Neuronal stem cell (in vitro differentiated cells): ENCODE measurements around the gene MAD1L1.

ENCODE experiments used
- DNase-seq: peaks from one replicate; pipeline ENCODE4 v3.0.0-alpha.2; 2013; ENCODE audit warnings: low spot score
- H2AFZ ChIP-seq: one replicate; pipeline ENCODE4 v1.6.1; 2013; ENCODE audit warnings: mild to moderate bottlenecking, low read length, inconsistent platforms
- H2AK5ac ChIP-seq: 2 replicates; pipeline ENCODE4 v1.6.1; 2013; ENCODE audit warnings: low read depth, mild to moderate bottlenecking, inconsistent platforms, low read length, moderate library complexity, mixed read lengths
- H2BK120ac ChIP-seq: 2 replicates; pipeline ENCODE4 v1.6.1; 2013; ENCODE audit warnings: low read depth, mild to moderate bottlenecking, inconsistent platforms, low read length, moderate library complexity, mixed read lengths
- H2BK12ac ChIP-seq: one replicate; pipeline ENCODE4 v1.6.1; 2013; ENCODE audit warnings: low read length, inconsistent platforms
- H2BK15ac ChIP-seq: 2 replicates; pipeline ENCODE4 v1.6.1; 2013; ENCODE audit warnings: mild to moderate bottlenecking, low read length, inconsistent platforms, mixed read lengths
- H2BK5ac ChIP-seq: one replicate; pipeline ENCODE4 v1.6.1; 2013; ENCODE audit warnings: inconsistent platforms, mild to moderate bottlenecking, low read length, moderate library complexity
- H3K14ac ChIP-seq: one replicate; pipeline ENCODE4 v1.6.1; 2013; ENCODE audit warnings: low read length, inconsistent platforms
- H3K18ac ChIP-seq: 2 replicates; pipeline ENCODE4 v1.6.1; 2013; ENCODE audit warnings: low read length, inconsistent platforms
- H3K23ac ChIP-seq: 2 replicates; pipeline ENCODE4 v1.6.1; 2013; ENCODE audit warnings: low read depth, mild to moderate bottlenecking, mixed read lengths, low read length, inconsistent platforms; ENCODE audit not compliant: poor library complexity
- H3K27ac ChIP-seq: replicated peaks from 3 replicates; pipeline ENCODE4 v1.5.1; 2013; ENCODE audit warnings: low read length, inconsistent platforms
- H3K27me3 ChIP-seq, 3 experiments: 2 replicates each; pipeline ENCODE4 v1.6.1; 2013; ENCODE audit warnings: low read length in 3 of 3, mild to moderate bottlenecking in 2 of 3, inconsistent platforms in 1 of 3, low read depth in 1 of 3, mixed read lengths in 1 of 3, moderate library complexity in 1 of 3; ENCODE audit not compliant: control insufficient read depth in 3 of 3, insufficient read depth in 3 of 3
- H3K36me3 ChIP-seq, 2 donors: replicated peaks in 1 of 2; 2 replicates each; pipeline ENCODE4 v1.6.1; 2013; ENCODE audit warnings: low read length in 2 of 2; ENCODE audit not compliant: control insufficient read depth in 2 of 2, insufficient read depth in 2 of 2
- H3K4ac ChIP-seq: 2 replicates; pipeline ENCODE4 v1.6.1; 2013; ENCODE audit warnings: inconsistent platforms, mild to moderate bottlenecking, low read length, moderate library complexity
- H3K4me1 ChIP-seq, 2 donors: 1 replicate in 1 of 2; 2 replicates in 1 of 2; pipeline ENCODE4 v1.6.1; 2013; ENCODE audit warnings: low read length in 2 of 2, low read depth in 1 of 2; ENCODE audit not compliant: control insufficient read depth in 2 of 2, insufficient read depth in 1 of 2
- H3K4me2 ChIP-seq: one replicate; pipeline ENCODE4 v1.6.1; 2013; ENCODE audit warnings: mild to moderate bottlenecking, low read length, inconsistent platforms; ENCODE audit not compliant: insufficient read depth, poor library complexity, severe bottlenecking
- H3K4me3 ChIP-seq, 2 donors: 2 replicates each; pipeline ENCODE4 v1.5.1; 2013; ENCODE audit warnings: low read length in 2 of 2, mild to moderate bottlenecking in 2 of 2, inconsistent platforms in 1 of 2, moderate library complexity in 1 of 2
- H3K79me1 ChIP-seq: one replicate; pipeline ENCODE4 v1.6.1; 2013; ENCODE audit warnings: low read depth, mild to moderate bottlenecking, inconsistent platforms, low read length, moderate library complexity
- H3K9ac ChIP-seq: one replicate; pipeline ENCODE4 v1.6.1; 2013; ENCODE audit warnings: mild to moderate bottlenecking, low read depth, low read length, inconsistent platforms; ENCODE audit not compliant: poor library complexity
- H3K9me3 ChIP-seq, 2 donors: replicated peaks in 1 of 2; 2 replicates each; pipeline versions ENCODE3 to v1.6.1; 2013; ENCODE audit warnings: low read length in 2 of 2, mild to moderate bottlenecking in 2 of 2, inconsistent platforms in 1 of 2, low read depth in 1 of 2, mixed read lengths in 1 of 2, moderate library complexity in 1 of 2; ENCODE audit not compliant: control insufficient read depth in 2 of 2, insufficient read depth in 1 of 2
- H4K8ac ChIP-seq: one replicate; pipeline ENCODE4 v1.6.1; 2013; ENCODE audit warnings: low read depth, mild to moderate bottlenecking, inconsistent platforms, low read length, moderate library complexity
- H4K91ac ChIP-seq: one replicate; pipeline ENCODE4 v1.6.1; 2013; ENCODE audit warnings: low read length, low read depth, mild to moderate bottlenecking, inconsistent platforms; ENCODE audit not compliant: poor library complexity
- WGBS, 2 donors: extraction: QIAGEN DNeasy Blood & Tissue Kit; methylation state at CpG; one replicate each; pipeline ENCODE4 v1.1.7; 2013; ENCODE audit warnings: missing lambda C conversion rate in 2 of 2, mixed read lengths in 1 of 2; ENCODE audit not compliant: insufficient read length in 2 of 2, insufficient replicate concordance in 1 of 2; ENCODE audit errors: extremely low coverage in 2 of 2; 5-methylcytosine and 5-hydroxymethylcytosine counted together

MAD1L1 gene

GRCh38 chr7:1890289-1891235, 342.2 kb downstream of the MAD1L1 start:
- Histone ChIP-seq H3K4ac (no peak overlapping the region), H3K9me3 (peaks cover 3 to 18% of the 10 kb centered on the region in 2 donors), H3K18ac (peak overlapping the region; percentile 30), H3K9ac (no peak overlapping the region), H3K14ac (no peak overlapping the region), H4K8ac (no peak overlapping the region), H3K27ac (no peak overlapping the region), H3K4me2 (no peak overlapping the region), H2BK120ac (no peak overlapping the region), H3K4me3 (no peak overlapping the region), H3K4me1 (peaks cover 0 to 13% of the 10 kb centered on the region in 2 donors), H2BK5ac (no peak overlapping the region), H2AFZ (no peak overlapping the region), H3K23ac (no peak overlapping the region), H3K79me1 (peaks cover 14% of the 10 kb centered on the region), H2BK15ac (no peak overlapping the region), H4K91ac (no peak overlapping the region), H2AK5ac (no peak overlapping the region), H3K27me3 (peaks cover 0 to 7% (median 0%) of the 10 kb centered on the region in 3 experiments), H3K36me3 (peaks cover 18 to 20% of the 10 kb centered on the region in 2 donors), H2BK12ac (no peak overlapping the region)
- no CpG with 5 or more reads among the region's 26 CpGs for WGBS, 2 donors
- DNase-seq, result no peak

DNA sequence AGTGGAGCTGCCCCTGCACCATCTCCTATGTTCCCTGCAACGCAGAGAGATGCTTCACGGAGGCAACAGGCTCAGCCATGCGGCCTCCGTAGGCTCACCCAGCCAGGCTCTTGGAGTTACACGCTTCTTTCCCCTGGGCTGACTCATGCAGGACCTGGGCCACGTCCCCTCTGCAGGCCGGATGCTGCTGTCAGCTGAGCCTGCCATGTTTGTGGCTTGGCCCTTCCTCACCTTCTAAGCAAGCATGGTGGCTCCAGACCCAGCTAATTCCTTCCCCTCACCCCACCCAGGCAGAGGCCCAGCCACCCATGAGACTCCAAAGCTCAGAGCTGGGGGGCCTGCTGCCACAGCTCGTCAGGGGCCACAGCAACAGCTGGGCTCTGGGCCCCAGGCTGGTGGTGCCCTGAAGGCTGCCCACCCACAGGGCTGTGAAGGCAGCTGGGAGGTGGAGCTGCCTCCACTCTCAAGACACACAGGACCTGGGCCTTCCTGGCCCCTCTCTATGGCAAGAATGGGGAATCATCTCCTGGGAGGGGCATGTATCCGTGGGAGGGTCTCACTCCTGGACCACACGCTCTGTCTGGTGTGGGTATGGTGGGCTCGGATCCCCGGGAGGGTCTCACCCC, 343.1 kb downstream of the MAD1L1 start:
- Histone ChIP-seq H2BK12ac (no peak overlapping the region), H3K9ac (no peak overlapping the region), H2BK15ac (no peak overlapping the region), H2AK5ac (no peak overlapping the region), H3K4me1 (peaks cover 0 to 16% of the 10 kb centered on the region in 2 donors), H3K18ac (peak overlapping the region; percentile 8), H3K4ac (no peak overlapping the region), H3K79me1 (peaks cover 14% of the 10 kb centered on the region), H3K9me3 (peaks cover 3 to 18% of the 10 kb centered on the region in 2 donors), H4K91ac (no peak overlapping the region), H4K8ac (no peak overlapping the region), H3K36me3 (peaks cover 18 to 20% of the 10 kb centered on the region in 2 donors), H3K4me2 (no peak overlapping the region), H3K14ac (peak overlapping the region; percentile 39), H3K27me3 (peaks cover 0 to 7% (median 0%) of the 10 kb centered on the region in 3 experiments), H2BK5ac (peak overlapping the region; percentile 32), H3K23ac (peak overlapping the region; percentile 3), H3K27ac (no peak overlapping the region), H2AFZ (no peak overlapping the region), H2BK120ac (no peak overlapping the region), H3K4me3 (no peak overlapping the region)
- no CpG with 5 or more reads among the region's 12 CpGs for WGBS, 2 donors
- DNase-seq, result no peak

GRCh38 chr7:1889091-1889490, 343.7 kb downstream of the MAD1L1 start:
- Histone ChIP-seq H3K23ac (peak overlapping the region; percentile 83), H3K4me3 (no peak overlapping the region), H4K8ac (no peak overlapping the region), H3K14ac (no peak overlapping the region), H2BK5ac (peak overlapping the region; percentile 32), H3K27me3 (peaks cover 0 to 7% (median 0%) of the 10 kb centered on the region in 3 experiments), H3K4me2 (no peak overlapping the region), H3K27ac (no peak overlapping the region), H3K4ac (no peak overlapping the region), H3K79me1 (peaks cover 14% of the 10 kb centered on the region), H4K91ac (no peak overlapping the region), H3K9me3 (peaks cover 3 to 18% of the 10 kb centered on the region in 2 donors), H3K4me1 (peaks cover 0 to 13% of the 10 kb centered on the region in 2 donors), H2AK5ac (no peak overlapping the region), H3K18ac (no peak overlapping the region), H2BK12ac (no peak overlapping the region), H2BK15ac (no peak overlapping the region), H3K9ac (no peak overlapping the region), H2BK120ac (no peak overlapping the region), H2AFZ (no peak overlapping the region), H3K36me3 (peaks cover 18 to 20% of the 10 kb centered on the region in 2 donors)
- no CpG with 5 or more reads among the region's 11 CpGs for WGBS, 2 donors
- DNase-seq, result no peak

DNA sequence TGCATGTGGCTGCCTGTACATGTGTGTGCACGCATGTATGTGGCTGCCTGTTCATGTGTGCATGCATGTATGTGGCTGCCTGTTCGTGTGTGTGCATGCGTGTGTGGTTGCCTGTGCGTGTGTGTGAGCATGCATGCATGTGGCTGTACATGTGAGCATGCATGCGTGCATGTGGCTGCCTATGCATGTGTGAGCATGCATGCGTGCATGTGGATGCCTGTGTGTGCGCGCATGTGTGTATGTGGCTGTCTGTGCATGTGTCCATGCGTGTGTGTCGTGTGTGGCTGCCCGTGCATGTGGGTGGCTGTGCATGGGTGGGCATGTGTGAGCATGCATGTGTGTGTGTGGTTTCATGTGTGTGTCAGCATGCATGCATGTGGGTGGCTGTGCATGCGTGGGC, 344.3 kb downstream of the MAD1L1 start:
- H3K18ac ChIP-seq, result peak overlapping the region; percentile 85
- H4K91ac ChIP-seq, result peak overlapping the region; percentile 94
- WGBS, 2 donors, result no CpG with 5 or more reads among the region's 12 CpGs
- H3K4me1 ChIP-seq, result peaks cover 0 to 10% of the 10 kb centered on the region in 2 donors
- H3K27me3 ChIP-seq, result peaks cover 0 to 7% (median 0%) of the 10 kb centered on the region in 3 experiments
- no peak overlapping the region for H3K27ac ChIP-seq
- H3K4me3 ChIP-seq, result peak overlapping the region in 1 of 2 donors; percentile 61
- no peak overlapping the region for H2AFZ ChIP-seq
- no peak overlapping the region for H2BK5ac ChIP-seq
- H3K9ac ChIP-seq, result peak overlapping the region; percentile 81
- H3K36me3 ChIP-seq, result peaks cover 18 to 20% of the 10 kb centered on the region in 2 donors
- DNase-seq, result no peak
- peak overlapping the region; percentile 96 for H3K23ac ChIP-seq
- no peak overlapping the region for H2AK5ac ChIP-seq
- H2BK120ac ChIP-seq, result no peak overlapping the region
- no peak overlapping the region for H2BK15ac ChIP-seq
- H3K9me3 ChIP-seq, result peaks cover 3 to 18% of the 10 kb centered on the region in 2 donors
- peaks cover 17% of the 10 kb centered on the region for H3K79me1 ChIP-seq
- H2BK12ac ChIP-seq, result peak overlapping the region; percentile 98
- peak overlapping the region; percentile 100 for H3K14ac ChIP-seq
- no peak overlapping the region for H3K4me2 ChIP-seq
- H3K4ac ChIP-seq, result peak overlapping the region; percentile 93
- peak overlapping the region; percentile 3 for H4K8ac ChIP-seq
